Duodenal mucosa (tissue), 2 donors: ENCODE data around the gene TSPYL1.

Source experiments
- H3K27ac ChIP-seq: one replicate; pipeline ENCODE4 v1.7.0; 2013; ENCODE audit warnings: low read depth, low read length
- H3K27me3 ChIP-seq, 2 donors: one replicate each; pipeline ENCODE4 v1.7.0; 2013; ENCODE audit warnings: low read length in 2 of 2, control low read depth in 1 of 2; ENCODE audit not compliant: insufficient read depth in 2 of 2, control insufficient read depth in 1 of 2
- H3K36me3 ChIP-seq, 2 donors: one replicate each; pipeline ENCODE4 v1.7.0; 2013; ENCODE audit warnings: low read length in 2 of 2, control low read depth in 1 of 2; ENCODE audit not compliant: insufficient read depth in 2 of 2, control insufficient read depth in 1 of 2
- H3K4me1 ChIP-seq, 2 donors: one replicate each; pipeline ENCODE4 v1.7.0; 2013; ENCODE audit warnings: low read length in 2 of 2, control low read depth in 1 of 2; ENCODE audit not compliant: insufficient read depth in 2 of 2, control insufficient read depth in 1 of 2
- H3K4me3 ChIP-seq, 2 donors: one replicate each; pipeline ENCODE4 v1.7.0; 2013; ENCODE audit warnings: low read length in 2 of 2, low read depth in 1 of 2
- H3K9ac ChIP-seq, 2 donors: one replicate each; pipeline ENCODE4 v1.7.0; 2013; ENCODE audit warnings: low read length in 2 of 2, low read depth in 1 of 2
- H3K9me3 ChIP-seq, 2 donors: one replicate each; pipeline ENCODE4 v1.7.0; 2013; ENCODE audit warnings: low read length in 2 of 2, control low read depth in 1 of 2; ENCODE audit not compliant: control insufficient read depth in 1 of 2

The TSPYL1 gene

GRCh38 chr6:116316772-116317467, 37.2 kb upstream of the TSPYL1 start:
- H3K9me3 ChIP-seq: no peaks in the 10 kb centered on the region
- no peaks in the 10 kb centered on the region for H3K27me3 ChIP-seq
- no peak overlapping the region for H3K4me3 ChIP-seq
- no peaks in the 10 kb centered on the region for H3K36me3 ChIP-seq
- no peak overlapping the region for H3K27ac ChIP-seq
- no peaks in the 10 kb centered on the region for H3K4me1 ChIP-seq
- H3K9ac ChIP-seq: no peak overlapping the region

- H3K9me3 ChIP-seq: no peaks in the 10 kb centered on the region
- H3K27me3 ChIP-seq: no peaks in the 10 kb centered on the region
- no peak overlapping the region for H3K27ac ChIP-seq
- H3K9ac ChIP-seq: no peak overlapping the region
- no peak overlapping the region for H3K4me3 ChIP-seq
- no peaks in the 10 kb centered on the region for H3K36me3 ChIP-seq
- H3K4me1 ChIP-seq: no peaks in the 10 kb centered on the region
These were observed 35.1 kb upstream of the TSPYL1 start for GRCh38 chr6:116314878-116315277.

- no peaks in the 10 kb centered on the region for H3K36me3 ChIP-seq
- no peak overlapping the region for H3K27ac ChIP-seq
- H3K4me1 ChIP-seq: no peaks in the 10 kb centered on the region
- H3K9ac ChIP-seq: no peak overlapping the region
- H3K27me3 ChIP-seq: no peaks in the 10 kb centered on the region
- no peaks in the 10 kb centered on the region for H3K9me3 ChIP-seq
- H3K4me3 ChIP-seq: no peak overlapping the region
These were observed 34.5 kb upstream of the TSPYL1 start for GRCh38 chr6:116314218-116314617.

GRCh38 chr6:116313101-116313776, 33.5 kb upstream of the TSPYL1 start:
- no peak overlapping the region for H3K27ac ChIP-seq
- H3K36me3 ChIP-seq: no peaks in the 10 kb centered on the region
- H3K27me3 ChIP-seq: no peaks in the 10 kb centered on the region
- H3K4me3 ChIP-seq: no peak overlapping the region
- H3K9me3 ChIP-seq: no peaks in the 10 kb centered on the region
- H3K9ac ChIP-seq: no peak overlapping the region
- no peaks in the 10 kb centered on the region for H3K4me1 ChIP-seq

- Histone ChIP-seq H3K9me3 (no peaks in the 10 kb centered on the region), H3K27me3 (no peaks in the 10 kb centered on the region), H3K36me3 (no peaks in the 10 kb centered on the region), H3K9ac (no peak overlapping the region), H3K27ac (no peak overlapping the region), H3K4me1 (no peaks in the 10 kb centered on the region), H3K4me3 (no peak overlapping the region)
These were observed 29.9 kb upstream of the TSPYL1 start for GRCh38 chr6:116309657-116310056.

- H3K36me3 ChIP-seq: no peaks in the 10 kb centered on the region
- no peaks in the 10 kb centered on the region for H3K9me3 ChIP-seq
- no peak overlapping the region for H3K4me3 ChIP-seq
These were observed 29.3 kb upstream of the TSPYL1 start for GRCh38 chr6:116309001-116309400.

GRCh38 chr6:116307633-116308032, 27.9 kb upstream of the TSPYL1 start:
- no peaks in the 10 kb centered on the region for H3K9me3 ChIP-seq
- H3K27ac ChIP-seq: no peak overlapping the region
- H3K27me3 ChIP-seq: no peaks in the 10 kb centered on the region
- no peak overlapping the region for H3K9ac ChIP-seq
- H3K4me1 ChIP-seq: no peaks in the 10 kb centered on the region
- H3K36me3 ChIP-seq: no peaks in the 10 kb centered on the region
- no peak overlapping the region for H3K4me3 ChIP-seq

More at GRCh38 chr6:116309001-116309400, 29.3 kb upstream of the TSPYL1 start:
- H3K27me3 ChIP-seq: no peaks in the 10 kb centered on the region
- H3K4me1 ChIP-seq: no peaks in the 10 kb centered on the region
- no peak overlapping the region for H3K27ac ChIP-seq
- H3K9ac ChIP-seq: no peak overlapping the region

GRCh38 chr6:116307001-116307400, 27.3 kb upstream of the TSPYL1 start:
- no peak overlapping the region for H3K4me3 ChIP-seq
- H3K9ac ChIP-seq: no peak overlapping the region
- no peaks in the 10 kb centered on the region for H3K36me3 ChIP-seq
- no peak overlapping the region for H3K27ac ChIP-seq
- H3K27me3 ChIP-seq: no peaks in the 10 kb centered on the region
- H3K4me1 ChIP-seq: no peaks in the 10 kb centered on the region
- no peaks in the 10 kb centered on the region for H3K9me3 ChIP-seq

- Histone ChIP-seq H3K9me3 (no peaks in the 10 kb centered on the region), H3K27me3 (no peaks in the 10 kb centered on the region), H3K27ac (no peak overlapping the region), H3K4me3 (no peak overlapping the region), H3K36me3 (no peaks in the 10 kb centered on the region), H3K9ac (no peak overlapping the region), H3K4me1 (no peaks in the 10 kb centered on the region)
These were observed 24.9 kb upstream of the TSPYL1 start for GRCh38 chr6:116304538-116305097.

GRCh38 chr6:116301104-116301503, 21.4 kb upstream of the TSPYL1 start:
- no peaks in the 10 kb centered on the region for H3K27me3 ChIP-seq
- peaks cover 7 to 9% of the 10 kb centered on the region in 2 donors for H3K9me3 ChIP-seq
- H3K4me1 ChIP-seq: no peaks in the 10 kb centered on the region
- H3K4me3 ChIP-seq: no peak overlapping the region
- no peak overlapping the region for H3K9ac ChIP-seq
- no peaks in the 10 kb centered on the region for H3K36me3 ChIP-seq
- no peak overlapping the region for H3K27ac ChIP-seq
